GM12864 (cell line): ENCODE measurements around the gene HTR1D.

ENCODE experiments used
- DNase-seq: peaks from one replicate; pipeline ENCODE4 v3.0.0-alpha.2; 2011; ENCODE audit warnings: low read depth
- H3K4me3 ChIP-seq: 2 replicates; pipeline ENCODE4 v1.5.1; 2011; ENCODE audit warnings: mild to moderate bottlenecking, low read depth, low read length, control low read depth
- CTCF ChIP-seq: IDR thresholded peaks from 2 replicates; pipeline ENCODE4 v1.5.1; 2011; ENCODE audit warnings: low read depth, mild to moderate bottlenecking, moderate library complexity, low read length, control low read depth, inconsistent platforms; ENCODE audit errors: missing control alignments

The HTR1D gene

GRCh38 chr1:23215751-23216449 lies 1.4 kb downstream of the HTR1D start:
- no peak for TF ChIP-seq CTCF
- H3K4me3 ChIP-seq = no peak overlapping the region
- no peak for DNase-seq

- no peak for DNase-seq
- TF ChIP-seq CTCF = no peak
- H3K4me3 ChIP-seq = no peak overlapping the region
Measured at GRCh38 chr1:23215291-23215690, 2.0 kb downstream of the HTR1D start.

- H3K4me3 ChIP-seq = no peak overlapping the region
- TF ChIP-seq CTCF = no peak
- no peak for DNase-seq
Measured at GRCh38 chr1:23214640-23215039, 2.7 kb downstream of the HTR1D start.

- TF ChIP-seq CTCF = no peak
- DNase-seq = no peak
- no peak overlapping the region for H3K4me3 ChIP-seq
Measured at GRCh38 chr1:23211955-23212354, 5.3 kb downstream of the HTR1D start.

- TF ChIP-seq CTCF = no peak
- no peak for DNase-seq
- H3K4me3 ChIP-seq = no peak overlapping the region
Measured at GRCh38 chr1:23210963-23211362, 6.3 kb downstream of the HTR1D start.

- H3K4me3 ChIP-seq = no peak overlapping the region
- peak; percentile 13 for TF ChIP-seq CTCF
- DNase-seq = no peak
Measured at GRCh38 chr1:23210351-23210785, 6.9 kb downstream of the HTR1D start.

GRCh38 chr1:23209770-23210169 lies 7.5 kb downstream of the HTR1D start:
- no peak for TF ChIP-seq CTCF
- H3K4me3 ChIP-seq = no peak overlapping the region
- DNase-seq = no peak
